ENCODE results near the gene GLYATL1. TPM values are rescaled to one million over a fixed set of nuclear protein-coding genes. Genes with fewer than 3 reads are reported as not detected.
"Not testable (repeated sequence)": the region's sequence is repeated elsewhere in the genome, so short reads cannot be mapped to it uniquely, and the experiment has no call there.

The GLYATL1 gene
- total RNA-seq, 1 experiment from 2014 or later = not detected

DNA sequence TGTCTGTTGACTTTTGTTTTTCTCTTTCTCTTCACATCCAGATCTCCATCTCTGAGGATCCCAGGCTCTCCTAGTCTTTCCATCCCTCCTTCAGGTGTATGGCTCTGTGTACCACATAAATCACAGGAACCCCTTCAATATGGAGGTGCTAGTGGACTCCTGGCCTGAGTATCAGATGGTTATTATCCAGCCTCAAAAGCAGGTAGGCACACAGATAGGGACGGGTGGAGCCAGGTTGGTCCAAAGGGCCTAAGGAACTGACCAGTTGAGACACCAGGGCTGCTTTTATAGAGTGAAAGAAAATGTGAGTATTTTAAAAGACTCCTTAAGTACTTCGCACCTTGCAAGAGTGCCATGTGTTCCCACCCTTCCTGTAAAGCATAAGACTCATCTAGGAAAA lies 39.9 kb downstream of the GLYATL1 start:
- DNase-seq (ENCODE audit: low spot score) = no peak
- in situ Hi-C loops (cut with HindIII; ENCODE audit: low sequenced_read_pairs) = no loop called here

DNA sequence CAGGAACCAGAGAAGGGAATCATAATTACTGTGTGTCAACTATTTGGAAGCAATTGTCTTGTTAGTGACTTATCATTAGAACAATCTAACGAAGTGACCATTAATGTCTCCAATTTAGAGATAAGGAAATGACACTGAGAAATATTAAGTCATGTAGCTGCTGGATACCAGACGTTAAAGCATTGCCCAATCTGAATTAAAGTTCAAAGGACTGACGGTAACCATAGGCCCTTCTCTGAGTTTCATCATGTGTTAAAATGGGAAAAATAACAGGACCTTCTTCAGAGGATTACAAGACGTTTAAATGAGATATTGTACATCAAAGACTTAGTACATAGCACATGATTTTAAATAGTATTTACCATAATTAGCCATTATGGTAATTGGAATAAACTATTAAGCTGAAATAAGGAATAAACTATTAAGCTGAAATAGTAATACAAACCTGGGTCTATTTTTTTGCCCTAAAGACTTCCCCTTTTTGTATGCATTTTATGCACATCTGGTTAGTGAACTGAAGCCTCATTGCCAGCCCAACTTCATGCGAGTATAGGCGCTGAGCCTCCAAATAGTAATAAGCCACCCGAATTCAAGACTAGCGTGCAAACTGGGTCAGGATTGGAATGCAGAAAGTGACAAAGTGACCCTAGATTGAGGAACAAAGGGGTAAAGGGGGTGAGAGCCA lies 41.0 kb downstream of the GLYATL1 start:
- in situ Hi-C loops (cut with HindIII; ENCODE audit: low sequenced_read_pairs) = no loop called here
- no peak for DNase-seq (ENCODE audit: low spot score)

DNA sequence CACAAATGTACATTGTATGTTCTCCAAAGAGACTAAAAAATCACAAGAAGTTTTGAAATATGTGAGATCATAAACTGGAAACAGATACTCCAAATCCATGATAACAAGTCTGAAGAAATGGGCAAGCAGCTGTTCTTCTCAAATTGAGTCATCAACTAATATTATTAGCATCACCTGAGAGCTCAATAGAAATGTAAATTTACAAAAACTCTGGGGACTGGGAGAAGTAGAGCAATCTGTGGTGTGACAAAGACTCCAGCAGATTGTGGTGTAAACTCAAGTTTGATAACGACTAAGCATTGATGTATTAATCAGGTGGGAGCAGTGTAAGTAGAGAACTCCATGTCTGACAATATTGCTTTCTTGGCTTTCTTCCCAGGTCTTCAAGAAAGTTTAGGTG lies 53.2 kb downstream of the GLYATL1 start:
- in situ Hi-C loops (cut with HindIII; ENCODE audit: low sequenced_read_pairs) = no loop called here
- DNase-seq (ENCODE audit: low spot score) = no peak

DNA sequence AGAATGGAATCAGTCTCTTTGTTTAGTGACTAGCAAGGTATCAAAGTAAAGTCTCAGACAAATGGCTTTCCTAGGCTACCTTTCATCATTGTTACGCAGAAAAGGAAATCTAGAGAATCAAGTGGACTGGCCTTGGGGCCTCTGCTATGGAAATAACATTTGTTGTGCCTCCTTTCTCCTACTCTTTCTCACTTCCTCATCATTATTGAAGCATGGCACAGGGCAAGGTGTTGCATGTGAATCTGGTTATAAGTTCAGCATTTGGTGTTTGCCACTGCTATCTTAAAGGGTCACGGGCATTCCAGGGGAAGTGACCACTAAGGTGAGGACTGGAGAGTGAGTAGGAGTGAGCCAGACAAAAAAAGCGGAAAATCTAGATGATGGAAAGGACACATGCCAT lies 54.9 kb downstream of the GLYATL1 start:
- in situ Hi-C loops (cut with HindIII; ENCODE audit: low sequenced_read_pairs) = no loop called here

DNA sequence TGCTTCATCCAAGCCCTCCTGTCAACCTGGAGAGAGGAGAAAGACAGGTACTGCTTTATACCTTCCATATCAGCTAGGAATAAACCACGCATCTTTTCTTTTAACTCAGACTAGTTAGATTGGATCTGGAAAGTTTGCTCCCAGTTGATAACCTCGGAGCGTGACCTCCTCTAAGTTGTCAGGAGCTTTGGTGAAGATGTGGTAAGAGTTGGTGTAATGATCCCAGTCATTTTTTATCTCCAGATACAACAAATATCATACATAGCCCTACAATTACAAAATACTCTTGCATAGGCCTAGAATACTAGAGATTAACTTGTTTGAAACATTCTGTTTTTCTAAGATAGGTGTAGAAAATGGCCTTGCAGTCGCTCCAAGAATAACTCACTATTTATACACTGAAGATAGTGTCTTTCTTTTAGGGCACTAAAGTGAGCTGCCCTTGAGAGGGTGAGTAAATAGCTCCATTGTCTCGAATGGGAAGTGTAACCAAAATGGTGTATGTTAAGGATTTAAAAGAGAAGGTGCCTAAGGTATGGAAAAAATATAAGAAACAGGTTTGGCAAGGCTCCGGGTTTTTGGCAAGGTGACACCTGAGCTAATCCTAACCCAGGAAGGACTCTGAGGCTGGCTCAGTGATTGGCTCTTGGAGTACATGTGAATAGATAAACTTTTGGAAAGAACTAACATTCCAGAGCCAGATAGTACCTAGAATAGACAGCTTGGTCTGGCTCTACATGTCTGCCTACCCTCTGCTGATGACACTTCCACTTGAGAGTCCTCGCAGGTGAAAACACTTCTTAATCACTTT lies 59.4 kb downstream of the GLYATL1 start:
- in situ Hi-C loops (cut with HindIII; ENCODE audit: low sequenced_read_pairs) = no loop called here
- DNase-seq (ENCODE audit: low spot score) = no peak

More for the DNA sequence above, 54.9 kb downstream of the GLYATL1 start:
- no peak for DNase-seq (ENCODE audit: low spot score)

DNA sequence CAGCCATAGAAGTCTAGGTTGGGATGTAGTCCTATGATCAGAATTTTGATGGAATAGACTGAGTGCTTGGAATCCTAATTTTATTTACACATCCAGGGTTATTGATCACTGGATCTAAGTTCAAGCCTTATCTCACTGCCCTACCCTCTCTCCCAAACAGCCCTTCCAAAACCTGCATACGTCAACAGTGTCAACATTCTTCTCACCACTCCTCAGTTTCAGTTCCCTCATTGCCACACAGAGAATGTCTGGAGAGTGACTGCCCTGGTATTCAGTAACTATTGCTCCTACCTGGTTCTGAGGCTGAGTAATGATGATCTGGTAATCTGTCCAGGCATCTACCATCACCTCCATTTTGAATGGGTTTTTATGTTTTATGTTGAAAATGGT lies 60.0 kb downstream of the GLYATL1 start:
- in situ Hi-C loops (cut with HindIII; ENCODE audit: low sequenced_read_pairs) = no loop called here
- no peak for DNase-seq (ENCODE audit: low spot score)

DNA sequence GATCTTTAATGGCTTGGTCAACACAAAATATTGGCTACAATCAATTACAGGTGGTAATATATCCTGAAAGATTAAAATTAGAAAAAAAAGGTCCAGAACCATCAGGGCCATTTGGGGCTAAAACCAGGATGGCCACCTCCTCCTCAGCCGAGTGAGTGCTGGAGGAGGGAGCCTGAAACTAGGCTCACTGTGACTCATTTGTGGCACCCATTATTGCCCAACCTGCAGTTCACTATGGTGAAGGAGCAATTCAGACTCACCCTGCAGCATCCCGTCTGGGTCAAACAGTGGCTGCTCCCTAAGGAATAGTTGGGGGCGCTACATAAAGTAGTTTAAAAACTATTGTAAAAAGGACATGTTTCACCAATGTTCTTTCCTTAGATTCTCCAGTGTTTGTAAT lies 60.7 kb downstream of the GLYATL1 start:
- no peak for DNase-seq (ENCODE audit: low spot score)
- in situ Hi-C loops (cut with HindIII; ENCODE audit: low sequenced_read_pairs) = no loop called here

DNA sequence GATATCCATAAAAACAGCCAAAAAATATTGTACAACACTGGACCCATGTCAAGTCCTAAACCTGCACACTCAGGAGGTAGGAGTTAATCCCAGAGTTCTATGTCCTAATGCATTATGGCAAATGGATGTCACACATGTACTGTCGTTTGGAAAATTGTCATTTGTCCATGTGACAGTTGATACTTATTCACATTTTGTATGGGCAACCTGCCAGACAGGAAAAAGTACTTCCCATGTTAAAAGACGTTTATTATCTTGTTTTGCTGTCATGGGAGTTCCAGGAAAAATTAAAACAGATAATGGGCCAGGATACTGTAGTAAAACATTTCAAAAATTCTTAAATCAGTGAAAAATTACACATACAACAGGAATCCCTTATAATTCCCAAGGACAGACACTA lies 62.7 kb downstream of the GLYATL1 start:
- in situ Hi-C loops (cut with HindIII; ENCODE audit: low sequenced_read_pairs) = not testable (repeated sequence)

More for the DNA sequence above, 62.7 kb downstream of the GLYATL1 start:
- not testable (repeated sequence) for DNase-seq (ENCODE audit: low spot score)

Other genes with a start within 250 kb of the GLYATL1 start
- gene GLYAT, start 207.5 kb upstream of the GLYATL1 start, total RNA-seq (2014; rRNA removed; shearing (Covaris generic)) = not detected in 2 replicates
- gene GLYATL2, start 94.8 kb upstream of the GLYATL1 start, total RNA-seq (2014; rRNA removed; shearing (Covaris generic)) = not detected in 2 replicates
- gene GLYATL1B, start 146.8 kb downstream of the GLYATL1 start, total RNA-seq (2014; rRNA removed; shearing (Covaris generic)) = not detected in 2 replicates
- gene FAM111B, start 167.7 kb downstream of the GLYATL1 start, total RNA-seq (2014; rRNA removed; shearing (Covaris generic)) = not detected in 2 replicates
- 2.2 and 4.2 TPM in 2 replicates for gene FAM111A, start 203.4 kb downstream of the GLYATL1 start, total RNA-seq (2014; rRNA removed; shearing (Covaris generic))
- gene DTX4, start 232.6 kb downstream of the GLYATL1 start, total RNA-seq (2014; rRNA removed; shearing (Covaris generic)) = 0.55 and 3.7 TPM in 2 replicates